GM10266 (cell line): ENCODE measurements around the gene SEZ6L.

Source experiments
- DNase-seq: peaks from one replicate; pipeline ENCODE4 v3.0.0; 2012; ENCODE audit errors: extremely low spot score
- TF ChIP-seq, protein P1 (sequence below): IDR thresholded peaks from 2 replicates; pipeline ENCODE4 v1.5.1; 2012; ENCODE audit warnings: mild to moderate bottlenecking, low read depth; ENCODE audit not compliant: control insufficient read depth, insufficient read depth; ENCODE audit errors: missing control alignments

Gene SEZ6L

DNA sequence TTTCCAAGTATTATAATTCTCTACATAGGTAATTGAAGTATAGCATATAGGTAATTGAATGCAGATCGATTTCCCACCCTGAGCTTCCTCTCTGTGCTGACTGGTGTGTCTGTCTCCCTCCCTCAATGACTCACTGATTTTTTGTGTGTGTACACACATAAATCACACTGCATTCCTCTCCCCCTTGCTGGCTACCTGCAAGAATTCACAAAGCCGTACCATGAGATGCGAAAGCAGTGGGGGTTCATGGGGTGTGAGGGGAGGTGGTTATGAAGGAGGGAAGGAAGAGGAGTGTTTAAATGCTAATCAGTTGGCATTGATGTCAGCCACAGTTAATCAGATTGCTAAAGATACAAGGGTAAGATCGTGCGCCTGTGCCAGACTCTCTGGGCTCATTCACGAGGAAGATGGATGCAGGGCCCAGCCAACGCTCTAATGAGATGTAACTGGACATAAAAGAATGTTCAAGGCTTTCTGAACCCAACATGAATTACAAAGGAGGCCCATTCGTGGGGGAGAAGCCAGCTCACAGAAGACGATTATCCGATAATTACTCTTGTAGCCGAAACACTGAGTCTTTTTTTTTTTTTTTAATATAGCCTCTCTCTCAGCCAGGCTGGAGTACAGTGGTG lies 107.4 kb downstream of the SEZ6L start:
- DNase-seq = no peak
- TF ChIP-seq, protein P1, sequence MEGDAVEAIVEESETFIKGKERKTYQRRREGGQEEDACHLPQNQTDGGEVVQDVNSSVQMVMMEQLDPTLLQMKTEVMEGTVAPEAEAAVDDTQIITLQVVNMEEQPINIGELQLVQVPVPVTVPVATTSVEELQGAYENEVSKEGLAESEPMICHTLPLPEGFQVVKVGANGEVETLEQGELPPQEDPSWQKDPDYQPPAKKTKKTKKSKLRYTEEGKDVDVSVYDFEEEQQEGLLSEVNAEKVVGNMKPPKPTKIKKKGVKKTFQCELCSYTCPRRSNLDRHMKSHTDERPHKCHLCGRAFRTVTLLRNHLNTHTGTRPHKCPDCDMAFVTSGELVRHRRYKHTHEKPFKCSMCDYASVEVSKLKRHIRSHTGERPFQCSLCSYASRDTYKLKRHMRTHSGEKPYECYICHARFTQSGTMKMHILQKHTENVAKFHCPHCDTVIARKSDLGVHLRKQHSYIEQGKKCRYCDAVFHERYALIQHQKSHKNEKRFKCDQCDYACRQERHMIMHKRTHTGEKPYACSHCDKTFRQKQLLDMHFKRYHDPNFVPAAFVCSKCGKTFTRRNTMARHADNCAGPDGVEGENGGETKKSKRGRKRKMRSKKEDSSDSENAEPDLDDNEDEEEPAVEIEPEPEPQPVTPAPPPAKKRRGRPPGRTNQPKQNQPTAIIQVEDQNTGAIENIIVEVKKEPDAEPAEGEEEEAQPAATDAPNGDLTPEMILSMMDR = no peak

GRCh38 chr22:26281941-26282340 lies 112.7 kb downstream of the SEZ6L start:
- TF ChIP-seq, protein P1 = no peak
- DNase-seq = no peak

- no peak for DNase-seq
- TF ChIP-seq, protein P1 = no peak
Measured at GRCh38 chr22:26283330-26283729, 114.1 kb downstream of the SEZ6L start.

- no peak for DNase-seq
- TF ChIP-seq, protein P1 = no peak
Measured at GRCh38 chr22:26285632-26286031, 116.4 kb downstream of the SEZ6L start.

DNA sequence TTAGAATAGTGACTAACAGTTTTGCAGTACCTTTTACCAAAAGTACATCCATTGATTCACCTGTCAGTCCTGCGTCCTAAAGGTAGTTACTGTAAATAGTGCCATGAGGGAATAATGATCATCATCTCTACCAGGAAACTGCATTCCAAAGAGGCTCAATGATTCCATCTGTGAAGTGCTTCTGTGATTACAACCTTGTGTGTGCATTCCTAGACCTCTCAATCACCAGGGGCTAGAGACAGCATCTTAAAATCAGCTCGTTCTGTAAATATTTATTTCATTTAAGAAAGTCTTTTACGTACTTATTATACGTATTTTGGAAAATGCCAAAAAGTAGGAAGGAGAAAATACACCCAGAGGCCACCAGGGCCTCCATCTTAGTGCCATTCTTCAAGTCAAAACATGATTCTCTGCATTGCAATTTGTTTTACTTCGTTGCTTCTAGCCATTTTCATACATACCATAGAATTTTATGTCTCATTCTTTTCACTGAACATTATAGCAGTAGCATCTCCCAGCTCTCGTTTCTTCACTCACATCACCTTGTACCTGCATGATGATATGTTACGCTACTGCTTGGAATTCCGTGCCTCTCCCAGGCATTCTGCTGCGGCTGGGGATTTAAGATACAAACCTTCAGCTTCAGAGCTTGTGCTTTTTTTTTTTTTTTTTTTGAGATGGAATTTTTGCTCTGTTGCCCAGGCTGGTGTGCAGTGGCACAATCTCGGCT lies 117.0 kb downstream of the SEZ6L start:
- TF ChIP-seq, protein P1 = no peak
- DNase-seq = no peak

GRCh38 chr22:26287382-26288225 lies 118.3 kb downstream of the SEZ6L start:
- TF ChIP-seq, protein P1 = no peak
- no peak for DNase-seq
